GM23338 (cell line): ENCODE data around the gene EFCAB8. TPM values are rescaled to one million over a fixed set of nuclear protein-coding genes. Genes with fewer than 3 reads are reported as not detected.

Experiments
- ATAC-seq: fragments of 200-7000 bp; cut with Tn5 transposase; 3 replicates; pipeline ENCODE4 v1.9.1; 2020
- DNase-seq: peaks from one replicate; pipeline ENCODE4 v3.0.0-alpha.2; 2015; ENCODE audit warnings: low spot score
- H2AFZ ChIP-seq: fragments of 200-600 bp; sonication (generic); 2 replicates; pipeline ENCODE4 v1.8.0; 2016; ENCODE audit warnings: antibody characterized with exemption, mild to moderate bottlenecking, moderate library complexity
- H3F3A ChIP-seq: fragments of 200-600 bp; sonication (generic); replicated peaks from 2 replicates; pipeline ENCODE4 v1.8.0; 2017; ENCODE audit warnings: antibody characterized with exemption, mixed run types, low read depth
- H3K27ac ChIP-seq: fragments of 200-600 bp; sonication (generic); 2 replicates; pipeline ENCODE4 v1.6.1; 2016; ENCODE audit warnings: low read depth
- H3K27me3 ChIP-seq: fragments of 200-600 bp; sonication (generic); 2 replicates; pipeline ENCODE4 v1.8.0; 2016; ENCODE audit warnings: mild to moderate bottlenecking, mixed run types, moderate library complexity; ENCODE audit not compliant: insufficient read depth
- H3K36me3 ChIP-seq: fragments of 200-600 bp; sonication (generic); 2 replicates; pipeline ENCODE4 v1.8.0; 2016; ENCODE audit warnings: mild to moderate bottlenecking; ENCODE audit not compliant: insufficient read depth
- H3K4me1 ChIP-seq: fragments of 200-600 bp; sonication (generic); 2 replicates; pipeline ENCODE4 v1.8.0; 2016; ENCODE audit warnings: mild to moderate bottlenecking, moderate library complexity; ENCODE audit not compliant: insufficient read depth
- H3K4me2 ChIP-seq: fragments of 200-600 bp; sonication (generic); 2 replicates; pipeline ENCODE4 v1.7.1; 2017; ENCODE audit warnings: mixed run types
- H3K4me3 ChIP-seq: fragments of 200-600 bp; sonication (generic); 2 replicates; pipeline ENCODE4 v1.6.1; 2016; ENCODE audit warnings: mixed run types
- H3K79me2 ChIP-seq: fragments of 200-600 bp; sonication (generic); replicated peaks from 2 replicates; pipeline ENCODE4 v1.8.0; 2017; ENCODE audit warnings: mild to moderate bottlenecking; ENCODE audit not compliant: insufficient read depth
- H3K9me2 ChIP-seq: fragments of 200-600 bp; sonication (generic); 2 replicates; pipeline ENCODE4 v1.8.0; 2017; ENCODE audit not compliant: insufficient read depth
- H4K20me1 ChIP-seq: fragments of 200-600 bp; sonication (generic); replicated peaks from 2 replicates; pipeline ENCODE4 v1.8.0; 2017; ENCODE audit warnings: mild to moderate bottlenecking; ENCODE audit not compliant: insufficient read depth
- H3K27ac Mint-ChIP-seq: 2 replicates; pipeline ENCODE4 v1.8.0; 2020; ENCODE audit warnings: inconsistent platforms, mild to moderate bottlenecking, moderate library complexity, mixed read lengths
- H3K27me3 Mint-ChIP-seq: 3 replicates; pipeline ENCODE4 v1.8.0; 2022; ENCODE audit warnings: low read depth, mild to moderate bottlenecking, moderate library complexity, mixed read lengths, inconsistent platforms; ENCODE audit not compliant: insufficient read depth, poor library complexity
- H3K36me3 Mint-ChIP-seq: 3 replicates; pipeline ENCODE4 v1.8.0; 2021; ENCODE audit warnings: low read depth, mild to moderate bottlenecking, inconsistent platforms, moderate library complexity, mixed read lengths
- H3K4me1 Mint-ChIP-seq: 3 replicates; pipeline ENCODE4 v1.8.0; 2020; ENCODE audit warnings: mild to moderate bottlenecking, inconsistent platforms, mixed read lengths
- H3K4me3 Mint-ChIP-seq: 3 replicates; pipeline ENCODE4 v1.8.0; 2021; ENCODE audit warnings: moderate library complexity, mild to moderate bottlenecking, inconsistent platforms, mixed read lengths
- H3K9me3 Mint-ChIP-seq: 3 replicates; pipeline ENCODE4 v1.8.0; 2020; ENCODE audit warnings: moderate library complexity, mild to moderate bottlenecking, inconsistent platforms, mixed read lengths
- CREB1 ChIP-seq: fragments of 250-450 bp; sonication (Bioruptor Pico); IDR thresholded peaks from 2 replicates; pipeline ENCODE4 v1.5.0; 2020; ENCODE audit warnings: low read depth, mild to moderate bottlenecking, moderate library complexity
- EZH2 ChIP-seq: fragments of 200-600 bp; sonication (generic); IDR thresholded peaks from one replicate; pipeline ENCODE4 v1.8.0; 2017; ENCODE audit warnings: antibody characterized with exemption, mild to moderate bottlenecking, low read depth; ENCODE audit not compliant: unreplicated experiment
- EZH2phosphoT487 ChIP-seq: fragments of 200-600 bp; sonication (generic); IDR thresholded peaks from one replicate; pipeline ENCODE4 v1.8.1; 2018; ENCODE audit warnings: antibody characterized with exemption; ENCODE audit not compliant: unreplicated experiment
- JUNB ChIP-seq: IDR thresholded peaks from one replicate; pipeline ENCODE4 v1.6.1; 2016; ENCODE audit warnings: antibody characterized with exemption; ENCODE audit not compliant: unreplicated experiment
- NANOG ChIP-seq: IDR thresholded peaks from 2 replicates; pipeline ENCODE4 v1.6.1; 2016; ENCODE audit warnings: antibody characterized with exemption, borderline replicate concordance
- POLR2AphosphoS5 ChIP-seq: IDR thresholded peaks from 2 replicates; pipeline ENCODE4 v1.6.1; 2016; ENCODE audit warnings: antibody characterized with exemption, low read depth
- STAT1 ChIP-seq: IDR thresholded peaks from one replicate; pipeline ENCODE4 v1.6.1; 2016; ENCODE audit warnings: antibody characterized with exemption; ENCODE audit not compliant: unreplicated experiment
- ZNF114 ChIP-seq: fragments of 250-450 bp; sonication (Bioruptor Pico); IDR thresholded peaks from 2 replicates; pipeline ENCODE4 v1.5.0; 2020; ENCODE audit warnings: mild to moderate bottlenecking, moderate library complexity
- ZNF331 ChIP-seq: fragments of 250-450 bp; sonication (Bioruptor Pico); IDR thresholded peaks from 2 replicates; pipeline ENCODE4 v1.5.0; 2020; ENCODE audit warnings: low read depth, mild to moderate bottlenecking, moderate library complexity
- polyA plus RNA-seq: library from polyadenylated mRNA; unstranded; fragments of >200 nt; fragmentation: Nextera tagmentation; extraction: Ambion mirVana; gene quantifications from 2 replicates; pipeline ENCODE4 v1.2.1, GENCODE V29; 2016
- total RNA-seq: library from RNA; depleted of rRNA; stranded (reverse); fragments of >200 nt; shearing (Covaris generic); gene quantifications from 2 replicates; pipeline ENCODE4 v1.2.3, GENCODE V29; 2014
- TF ChIP-seq, protein P1 (sequence below): IDR thresholded peaks from 2 replicates; pipeline ENCODE4 v1.6.1; 2016; ENCODE audit warnings: antibody characterized with exemption
- TF ChIP-seq, protein P2 (sequence below): fragments of 250-450 bp; sonication (Bioruptor Pico); IDR thresholded peaks from 2 replicates; pipeline ENCODE4 v1.5.0; 2020; ENCODE audit warnings: mild to moderate bottlenecking, moderate library complexity
- TF ChIP-seq, protein P3 (sequence below): IDR thresholded peaks from one replicate; pipeline ENCODE4 v1.6.1; 2018; ENCODE audit warnings: antibody characterized with exemption; ENCODE audit not compliant: unreplicated experiment
- TF ChIP-seq, protein P4 (sequence below), 2 experiments: fragments of 200-600 bp in 1 of 2; sonication (generic) in 1 of 2; conservative IDR thresholded peaks; 2 replicates each; pipeline versions ENCODE4 v1.5.1 to v1.6.1; 2016 to 2017; ENCODE audit warnings: antibody characterized with exemption in 2 of 2, low read depth in 2 of 2, mild to moderate bottlenecking in 2 of 2, moderate library complexity in 1 of 2

The EFCAB8 gene
- total and polyA plus RNA-seq, 2 experiments from 2014 or later: 0.35 TPM; not detected in 1

DNA sequence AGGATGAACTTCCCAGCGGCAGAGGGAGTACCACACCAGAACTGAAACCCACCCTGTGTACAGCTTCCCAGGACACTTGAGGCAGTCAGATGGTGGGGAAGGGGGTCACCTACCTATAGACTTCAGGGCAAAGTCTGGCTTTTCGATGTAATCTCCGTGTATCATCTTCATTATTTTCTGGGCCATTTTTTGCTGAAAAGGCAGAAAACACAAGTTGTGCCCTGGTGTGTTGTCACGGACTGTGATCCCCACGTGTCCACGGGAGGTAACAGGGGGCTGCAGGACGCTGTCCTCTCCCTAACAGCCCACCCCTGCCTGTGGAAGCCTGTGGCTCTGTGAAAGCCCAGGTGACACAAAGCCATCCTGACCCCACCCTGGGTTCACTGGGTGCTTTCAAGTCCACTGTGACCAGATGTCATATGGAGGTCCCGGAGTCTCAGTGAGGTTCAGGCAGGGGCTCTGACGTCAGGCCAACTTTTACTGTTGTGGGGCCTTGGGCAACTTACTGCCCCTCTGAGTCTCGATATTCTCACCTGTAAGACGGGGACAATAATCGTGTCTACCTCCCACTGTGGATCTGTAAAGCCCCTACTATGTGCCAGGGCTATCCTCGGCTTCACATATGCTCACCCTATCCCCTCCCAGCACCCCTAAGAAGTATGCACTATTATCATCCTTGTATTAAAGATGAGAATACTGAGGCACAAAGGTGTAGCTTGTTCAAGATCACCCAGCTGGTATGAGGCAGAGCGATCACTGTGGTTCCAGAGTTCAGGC lies 131.0 kb downstream of the EFCAB8 start:
- DNase-seq: no peak
- H3K4me1 Mint-ChIP-seq: no peaks in the 10 kb centered on the region; the same call in 2 of the 3 replicates
- no peaks in the 10 kb centered on the region for H3F3A ChIP-seq
- no peak for ATAC-seq
- H3K4me2 ChIP-seq: no peak overlapping the region
- H3K9me3 Mint-ChIP-seq: no peaks in the 10 kb centered on the region; the same call in 2 of the 3 replicates
- no peak overlapping the region for H2AFZ ChIP-seq
- H3K36me3 Mint-ChIP-seq: no peaks in the 10 kb centered on the region
- H4K20me1 ChIP-seq: no peaks in the 10 kb centered on the region
- H3K27me3 ChIP-seq: no peaks in the 10 kb centered on the region
- peaks cover 5% of the 10 kb centered on the region for H3K27me3 Mint-ChIP-seq
- H3K27ac ChIP-seq: no peak overlapping the region
- no peaks in the 10 kb centered on the region for H3K36me3 ChIP-seq
- no peaks in the 10 kb centered on the region for H3K79me2 ChIP-seq
- H3K4me3 Mint-ChIP-seq: no peak overlapping the region
- H3K9me2 ChIP-seq: no peaks in the 10 kb centered on the region
- TF ChIP-seq EZH2phosphoT487 (no peak), POLR2AphosphoS5 (no peak), CREB1 (CRISPR knock-in tag) (no peak), EZH2 (no peak), ZNF331 (CRISPR knock-in tag) (no peak), STAT1 (no peak), ZNF114 (CRISPR knock-in tag) (no peak), NANOG (no peak), JUNB (no peak)
- TF ChIP-seq, protein P1, sequence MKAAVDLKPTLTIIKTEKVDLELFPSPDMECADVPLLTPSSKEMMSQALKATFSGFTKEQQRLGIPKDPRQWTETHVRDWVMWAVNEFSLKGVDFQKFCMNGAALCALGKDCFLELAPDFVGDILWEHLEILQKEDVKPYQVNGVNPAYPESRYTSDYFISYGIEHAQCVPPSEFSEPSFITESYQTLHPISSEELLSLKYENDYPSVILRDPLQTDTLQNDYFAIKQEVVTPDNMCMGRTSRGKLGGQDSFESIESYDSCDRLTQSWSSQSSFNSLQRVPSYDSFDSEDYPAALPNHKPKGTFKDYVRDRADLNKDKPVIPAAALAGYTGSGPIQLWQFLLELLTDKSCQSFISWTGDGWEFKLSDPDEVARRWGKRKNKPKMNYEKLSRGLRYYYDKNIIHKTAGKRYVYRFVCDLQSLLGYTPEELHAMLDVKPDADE: no peak
- TF ChIP-seq, protein P2, sequence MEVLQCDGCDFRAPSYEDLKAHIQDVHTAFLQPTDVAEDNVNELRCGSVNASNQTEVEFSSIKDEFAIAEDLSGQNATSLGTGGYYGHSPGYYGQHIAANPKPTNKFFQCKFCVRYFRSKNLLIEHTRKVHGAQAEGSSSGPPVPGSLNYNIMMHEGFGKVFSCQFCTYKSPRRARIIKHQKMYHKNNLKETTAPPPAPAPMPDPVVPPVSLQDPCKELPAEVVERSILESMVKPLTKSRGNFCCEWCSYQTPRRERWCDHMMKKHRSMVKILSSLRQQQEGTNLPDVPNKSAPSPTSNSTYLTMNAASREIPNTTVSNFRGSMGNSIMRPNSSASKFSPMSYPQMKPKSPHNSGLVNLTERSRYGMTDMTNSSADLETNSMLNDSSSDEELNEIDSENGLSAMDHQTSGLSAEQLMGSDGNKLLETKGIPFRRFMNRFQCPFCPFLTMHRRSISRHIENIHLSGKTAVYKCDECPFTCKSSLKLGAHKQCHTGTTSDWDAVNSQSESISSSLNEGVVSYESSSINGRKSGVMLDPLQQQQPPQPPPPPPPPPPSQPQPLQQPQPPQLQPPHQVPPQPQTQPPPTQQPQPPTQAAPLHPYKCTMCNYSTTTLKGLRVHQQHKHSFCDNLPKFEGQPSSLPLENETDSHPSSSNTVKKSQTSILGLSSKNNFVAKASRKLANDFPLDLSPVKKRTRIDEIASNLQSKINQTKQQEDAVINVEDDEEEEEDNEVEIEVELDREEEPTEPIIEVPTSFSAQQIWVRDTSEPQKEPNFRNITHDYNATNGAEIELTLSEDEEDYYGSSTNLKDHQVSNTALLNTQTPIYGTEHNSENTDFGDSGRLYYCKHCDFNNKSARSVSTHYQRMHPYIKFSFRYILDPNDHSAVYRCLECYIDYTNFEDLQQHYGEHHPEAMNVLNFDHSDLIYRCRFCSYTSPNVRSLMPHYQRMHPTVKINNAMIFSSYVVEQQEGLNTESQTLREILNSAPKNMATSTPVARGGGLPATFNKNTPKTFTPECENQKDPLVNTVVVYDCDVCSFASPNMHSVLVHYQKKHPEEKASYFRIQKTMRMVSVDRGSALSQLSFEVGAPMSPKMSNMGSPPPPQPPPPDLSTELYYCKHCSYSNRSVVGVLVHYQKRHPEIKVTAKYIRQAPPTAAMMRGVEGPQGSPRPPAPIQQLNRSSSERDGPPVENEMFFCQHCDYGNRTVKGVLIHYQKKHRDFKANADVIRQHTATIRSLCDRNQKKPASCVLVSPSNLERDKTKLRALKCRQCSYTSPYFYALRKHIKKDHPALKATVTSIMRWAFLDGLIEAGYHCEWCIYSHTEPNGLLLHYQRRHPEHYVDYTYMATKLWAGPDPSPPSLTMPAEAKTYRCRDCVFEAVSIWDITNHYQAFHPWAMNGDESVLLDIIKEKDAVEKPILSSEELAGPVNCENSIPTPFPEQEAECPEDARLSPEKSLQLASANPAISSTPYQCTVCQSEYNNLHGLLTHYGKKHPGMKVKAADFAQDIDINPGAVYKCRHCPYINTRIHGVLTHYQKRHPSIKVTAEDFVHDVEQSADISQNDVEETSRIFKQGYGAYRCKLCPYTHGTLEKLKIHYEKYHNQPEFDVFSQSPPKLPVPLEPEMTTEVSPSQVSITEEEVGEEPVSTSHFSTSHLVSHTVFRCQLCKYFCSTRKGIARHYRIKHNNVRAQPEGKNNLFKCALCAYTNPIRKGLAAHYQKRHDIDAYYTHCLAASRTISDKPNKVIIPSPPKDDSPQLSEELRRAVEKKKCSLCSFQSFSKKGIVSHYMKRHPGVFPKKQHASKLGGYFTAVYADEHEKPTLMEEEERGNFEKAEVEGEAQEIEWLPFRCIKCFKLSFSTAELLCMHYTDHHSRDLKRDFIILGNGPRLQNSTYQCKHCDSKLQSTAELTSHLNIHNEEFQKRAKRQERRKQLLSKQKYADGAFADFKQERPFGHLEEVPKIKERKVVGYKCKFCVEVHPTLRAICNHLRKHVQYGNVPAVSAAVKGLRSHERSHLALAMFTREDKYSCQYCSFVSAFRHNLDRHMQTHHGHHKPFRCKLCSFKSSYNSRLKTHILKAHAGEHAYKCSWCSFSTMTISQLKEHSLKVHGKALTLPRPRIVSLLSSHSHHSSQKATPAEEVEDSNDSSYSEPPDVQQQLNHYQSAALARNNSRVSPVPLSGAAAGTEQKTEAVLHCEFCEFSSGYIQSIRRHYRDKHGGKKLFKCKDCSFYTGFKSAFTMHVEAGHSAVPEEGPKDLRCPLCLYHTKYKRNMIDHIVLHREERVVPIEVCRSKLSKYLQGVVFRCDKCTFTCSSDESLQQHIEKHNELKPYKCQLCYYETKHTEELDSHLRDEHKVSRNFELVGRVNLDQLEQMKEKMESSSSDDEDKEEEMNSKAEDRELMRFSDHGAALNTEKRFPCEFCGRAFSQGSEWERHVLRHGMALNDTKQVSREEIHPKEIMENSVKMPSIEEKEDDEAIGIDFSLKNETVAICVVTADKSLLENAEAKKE: no peak
- TF ChIP-seq, protein P3, sequence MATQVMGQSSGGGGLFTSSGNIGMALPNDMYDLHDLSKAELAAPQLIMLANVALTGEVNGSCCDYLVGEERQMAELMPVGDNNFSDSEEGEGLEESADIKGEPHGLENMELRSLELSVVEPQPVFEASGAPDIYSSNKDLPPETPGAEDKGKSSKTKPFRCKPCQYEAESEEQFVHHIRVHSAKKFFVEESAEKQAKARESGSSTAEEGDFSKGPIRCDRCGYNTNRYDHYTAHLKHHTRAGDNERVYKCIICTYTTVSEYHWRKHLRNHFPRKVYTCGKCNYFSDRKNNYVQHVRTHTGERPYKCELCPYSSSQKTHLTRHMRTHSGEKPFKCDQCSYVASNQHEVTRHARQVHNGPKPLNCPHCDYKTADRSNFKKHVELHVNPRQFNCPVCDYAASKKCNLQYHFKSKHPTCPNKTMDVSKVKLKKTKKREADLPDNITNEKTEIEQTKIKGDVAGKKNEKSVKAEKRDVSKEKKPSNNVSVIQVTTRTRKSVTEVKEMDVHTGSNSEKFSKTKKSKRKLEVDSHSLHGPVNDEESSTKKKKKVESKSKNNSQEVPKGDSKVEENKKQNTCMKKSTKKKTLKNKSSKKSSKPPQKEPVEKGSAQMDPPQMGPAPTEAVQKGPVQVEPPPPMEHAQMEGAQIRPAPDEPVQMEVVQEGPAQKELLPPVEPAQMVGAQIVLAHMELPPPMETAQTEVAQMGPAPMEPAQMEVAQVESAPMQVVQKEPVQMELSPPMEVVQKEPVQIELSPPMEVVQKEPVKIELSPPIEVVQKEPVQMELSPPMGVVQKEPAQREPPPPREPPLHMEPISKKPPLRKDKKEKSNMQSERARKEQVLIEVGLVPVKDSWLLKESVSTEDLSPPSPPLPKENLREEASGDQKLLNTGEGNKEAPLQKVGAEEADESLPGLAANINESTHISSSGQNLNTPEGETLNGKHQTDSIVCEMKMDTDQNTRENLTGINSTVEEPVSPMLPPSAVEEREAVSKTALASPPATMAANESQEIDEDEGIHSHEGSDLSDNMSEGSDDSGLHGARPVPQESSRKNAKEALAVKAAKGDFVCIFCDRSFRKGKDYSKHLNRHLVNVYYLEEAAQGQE: no peak
- TF ChIP-seq, protein P4, sequence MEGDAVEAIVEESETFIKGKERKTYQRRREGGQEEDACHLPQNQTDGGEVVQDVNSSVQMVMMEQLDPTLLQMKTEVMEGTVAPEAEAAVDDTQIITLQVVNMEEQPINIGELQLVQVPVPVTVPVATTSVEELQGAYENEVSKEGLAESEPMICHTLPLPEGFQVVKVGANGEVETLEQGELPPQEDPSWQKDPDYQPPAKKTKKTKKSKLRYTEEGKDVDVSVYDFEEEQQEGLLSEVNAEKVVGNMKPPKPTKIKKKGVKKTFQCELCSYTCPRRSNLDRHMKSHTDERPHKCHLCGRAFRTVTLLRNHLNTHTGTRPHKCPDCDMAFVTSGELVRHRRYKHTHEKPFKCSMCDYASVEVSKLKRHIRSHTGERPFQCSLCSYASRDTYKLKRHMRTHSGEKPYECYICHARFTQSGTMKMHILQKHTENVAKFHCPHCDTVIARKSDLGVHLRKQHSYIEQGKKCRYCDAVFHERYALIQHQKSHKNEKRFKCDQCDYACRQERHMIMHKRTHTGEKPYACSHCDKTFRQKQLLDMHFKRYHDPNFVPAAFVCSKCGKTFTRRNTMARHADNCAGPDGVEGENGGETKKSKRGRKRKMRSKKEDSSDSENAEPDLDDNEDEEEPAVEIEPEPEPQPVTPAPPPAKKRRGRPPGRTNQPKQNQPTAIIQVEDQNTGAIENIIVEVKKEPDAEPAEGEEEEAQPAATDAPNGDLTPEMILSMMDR (conservative IDR thresholded peaks at IDR 0.05; ENCODE audit: low read depth in 2 of 2): no peak
- H3K4me1 ChIP-seq: no peaks in the 10 kb centered on the region
- H3K27ac Mint-ChIP-seq: no peak overlapping the region
- H3K4me3 ChIP-seq: no peak overlapping the region
